Caco-2 (cell line): ENCODE data around the gene DNPH1. TPM values are rescaled to one million over a fixed set of nuclear protein-coding genes. Genes with fewer than 3 reads are reported as not detected.

Source experiments
- BruUV-seq: library from RNA; stranded (reverse); fragments of 400-500 nt; replicated peaks from 2 replicates; lab custom pipeline; 2021; lab: Mats Ljungman, UMichigan
- CTCF ChIA-PET: fragments of 300-600 bp; sonication (Branson Sonifier 250); formaldehyde crosslinking; loops from one replicate; lab custom pipeline; 2022; ENCODE audit warnings: antibody characterized with exemption; lab: Charles Lee
- POLR2A ChIA-PET: fragments of 300-600 bp; sonication (Branson Sonifier 250); formaldehyde crosslinking; loops from one replicate; lab custom pipeline; 2022; ENCODE audit warnings: antibody characterized with exemption; lab: Charles Lee
- DNase-seq, 2 experiments: peaks; one replicate each; pipeline versions ENCODE4 v3.0.0 to v3.0.0-alpha.2; 2020 to 2022
- H3K27me3 ChIP-seq: replicated peaks from 2 replicates; pipeline ENCODE4 v1.6.0; 2011; ENCODE audit warnings: low read length; ENCODE audit not compliant: control insufficient read depth, insufficient read depth
- H3K36me3 ChIP-seq: 2 replicates; pipeline ENCODE4 v1.5.1; 2011; ENCODE audit warnings: low read length; ENCODE audit not compliant: control insufficient read depth, insufficient read depth
- H3K4me1 ChIP-seq: fragments of 250-450 bp; sonication (Bioruptor Pico); 2 replicates; pipeline ENCODE4 v1.5.1; 2020; ENCODE audit warnings: mild to moderate bottlenecking
- H3K4me3 ChIP-seq: 2 replicates; pipeline ENCODE4 v1.5.1; 2011; ENCODE audit warnings: low read depth, mild to moderate bottlenecking, control low read depth, low read length
- H3K9me3 ChIP-seq: fragments of 250-450 bp; sonication (Bioruptor Pico); 2 replicates; pipeline ENCODE4 v1.5.1; 2020; ENCODE audit warnings: mild to moderate bottlenecking, moderate library complexity
- H3K27ac Mint-ChIP-seq: one replicate; pipeline ENCODE4 v1.8.0; 2022; ENCODE audit warnings: mixed read lengths; ENCODE audit not compliant: unreplicated experiment
- H3K27me3 Mint-ChIP-seq: one replicate; pipeline ENCODE4 v1.8.0; 2022; ENCODE audit warnings: mixed read lengths; ENCODE audit not compliant: insufficient read depth, unreplicated experiment
- H3K36me3 Mint-ChIP-seq: one replicate; pipeline ENCODE4 v1.8.0; 2022; ENCODE audit warnings: mild to moderate bottlenecking, mixed read lengths; ENCODE audit not compliant: insufficient read depth, unreplicated experiment
- H3K4me1 Mint-ChIP-seq: one replicate; pipeline ENCODE4 v1.8.0; 2022; ENCODE audit warnings: low read depth, mixed read lengths; ENCODE audit not compliant: unreplicated experiment
- H3K4me3 Mint-ChIP-seq: one replicate; pipeline ENCODE4 v1.8.0; 2022; ENCODE audit warnings: mild to moderate bottlenecking, moderate library complexity, mixed read lengths; ENCODE audit not compliant: unreplicated experiment
- H3K9me3 Mint-ChIP-seq: one replicate; pipeline ENCODE4 v1.8.0; 2022; ENCODE audit warnings: mixed read lengths; ENCODE audit not compliant: unreplicated experiment
- CTCF ChIP-seq, 2 experiments: fragments of 200-600 bp in 1 of 2; IDR thresholded peaks; 1 replicate in 1 of 2; 2 replicates in 1 of 2; pipeline versions ENCODE4 v1.5.1 to v1.8.0; 2011 to 2022; ENCODE audit warnings: antibody characterized with exemption in 1 of 2, control low read depth in 1 of 2, inconsistent platforms in 1 of 2, low read depth in 1 of 2, low read length in 1 of 2, mild to moderate bottlenecking in 1 of 2, moderate library complexity in 1 of 2; ENCODE audit not compliant: insufficient read depth in 1 of 2, severe bottlenecking in 1 of 2, unreplicated experiment in 1 of 2
- intact Hi-C: fragments of 100-400 bp; cut with micrococcal nuclease; formaldehyde crosslinking; loops from one replicate; pipeline ENCODE4 v1.10.0; 2022; ENCODE audit not compliant: unreplicated experiment
- total RNA-seq: library from RNA; stranded (reverse); gene quantifications from 2 replicates; pipeline ENCODE4 v1.2.3, GENCODE V29; 2022

Gene DNPH1
- total RNA-seq, 1 experiment from 2014 or later = 62.6 TPM

- no peak for DNase-seq
Measured at GRCh38 chr6:43217351-43217750, 11.9 kb downstream of the DNPH1 start.

GRCh38 chr6:43216200-43216599, 13.1 kb downstream of the DNPH1 start:
- no peaks in the 10 kb centered on the region for H3K36me3 ChIP-seq
- no TSS peak for BruUV-seq
- CTCF ChIA-PET = no interaction called here
- peaks cover 6% of the 10 kb centered on the region for H3K36me3 Mint-ChIP-seq
- H3K9me3 ChIP-seq = no peaks in the 10 kb centered on the region
- no peaks in the 10 kb centered on the region for H3K27me3 ChIP-seq
- no peak overlapping the region for H3K4me3 Mint-ChIP-seq
- H3K4me1 Mint-ChIP-seq = no peaks in the 10 kb centered on the region
- H3K4me1 ChIP-seq = no peaks in the 10 kb centered on the region
- intact Hi-C loops = no loop called here
- no peaks in the 10 kb centered on the region for H3K27me3 Mint-ChIP-seq
- no peak for TF ChIP-seq CTCF (IDR thresholded peaks at IDR 0.05; ENCODE audit: insufficient read depth in 1 of 2, low read depth in 1 of 2, low read length in 1 of 2, severe bottlenecking in 1 of 2, unreplicated experiment in 1 of 2)
- POLR2A ChIA-PET = no interaction called here
- no peak overlapping the region for H3K27ac Mint-ChIP-seq
- H3K9me3 Mint-ChIP-seq = no peaks in the 10 kb centered on the region
- no peak overlapping the region for H3K4me3 ChIP-seq
- DNase-seq = peak in 1 of 2 experiments; percentile 19

More at GRCh38 chr6:43217351-43217750, 11.9 kb downstream of the DNPH1 start:
- H3K4me1 Mint-ChIP-seq = no peaks in the 10 kb centered on the region
- no peaks in the 10 kb centered on the region for H3K27me3 Mint-ChIP-seq
- no peaks in the 10 kb centered on the region for H3K9me3 Mint-ChIP-seq
- Histone ChIP-seq H3K9me3 (no peaks in the 10 kb centered on the region), H3K4me3 (no peak overlapping the region), H3K36me3 (no peaks in the 10 kb centered on the region), H3K4me1 (no peaks in the 10 kb centered on the region), H3K27me3 (no peaks in the 10 kb centered on the region)
- intact Hi-C loops = no loop called here
- POLR2A ChIA-PET = no interaction called here
- TF ChIP-seq CTCF (IDR thresholded peaks at IDR 0.05; ENCODE audit: insufficient read depth in 1 of 2, low read depth in 1 of 2, low read length in 1 of 2, severe bottlenecking in 1 of 2, unreplicated experiment in 1 of 2) = no peak
- CTCF ChIA-PET = interaction anchor here (0.7 kb wide), 1 partner anchor 71 kb away, joined by 3 read pairs; no protein-coding TSS in a partner anchor
- H3K27ac Mint-ChIP-seq = no peak overlapping the region
- H3K4me3 Mint-ChIP-seq = no peak overlapping the region
- peaks cover 6% of the 10 kb centered on the region for H3K36me3 Mint-ChIP-seq
- no TSS peak for BruUV-seq

- no TSS peak for BruUV-seq
- no peaks in the 10 kb centered on the region for H3K4me1 Mint-ChIP-seq
- H3K4me1 ChIP-seq = no peaks in the 10 kb centered on the region
- H3K36me3 ChIP-seq = no peaks in the 10 kb centered on the region
- H3K9me3 Mint-ChIP-seq = no peaks in the 10 kb centered on the region
- TF ChIP-seq CTCF (IDR thresholded peaks at IDR 0.05; ENCODE audit: insufficient read depth in 1 of 2, low read depth in 1 of 2, low read length in 1 of 2, severe bottlenecking in 1 of 2, unreplicated experiment in 1 of 2) = no peak
- no peaks in the 10 kb centered on the region for H3K9me3 ChIP-seq
- H3K36me3 Mint-ChIP-seq = no peaks in the 10 kb centered on the region
- no peak overlapping the region for H3K27ac Mint-ChIP-seq
- H3K27me3 Mint-ChIP-seq = no peaks in the 10 kb centered on the region
- H3K4me3 ChIP-seq = no peak overlapping the region
- no peaks in the 10 kb centered on the region for H3K27me3 ChIP-seq
- CTCF ChIA-PET = no interaction called here
- H3K4me3 Mint-ChIP-seq = no peak overlapping the region
- no peak for DNase-seq
- intact Hi-C loops = no loop called here
- POLR2A ChIA-PET = no interaction called here
Measured at GRCh38 chr6:43215066-43215465, 14.2 kb downstream of the DNPH1 start.
